ENCODE data around the gene NTNG1. TPM values are rescaled to one million over a fixed set of nuclear protein-coding genes. Genes with fewer than 3 reads are reported as not detected.

Gene NTNG1
- total and polyA plus RNA-seq, 2 of the 4 experiments (the other 2 are of a cell fraction): 1.2 to 2.3 TPM

GRCh38 chr1:107254306-107254705 is 113.5 kb downstream of the NTNG1 start:
- Histone ChIP-seq H2BK20ac (ENCODE audit: low read depth, low read length) (no peak overlapping the region), H3K4me2 (ENCODE audit: low read depth, low read length) (no peak overlapping the region), H3K79me1 (ENCODE audit: low read depth in 1 of 2, low read length in 2 of 2) (no peaks in the 10 kb centered on the region), H2BK120ac (ENCODE audit: low read depth, low read length) (no peak overlapping the region), H4K8ac (ENCODE audit: low read depth in 2 of 2, low read length in 2 of 2) (no peak overlapping the region), H3K4ac (ENCODE audit: low read depth, low read length) (no peak overlapping the region), H3K18ac (ENCODE audit: low read depth, low read length) (no peak overlapping the region), H3K4me1 (ENCODE audit: control insufficient read depth, insufficient read depth, low read length) (no peaks in the 10 kb centered on the region), H3K23ac (ENCODE audit: low read depth, low read length) (no peak overlapping the region), H2BK15ac (ENCODE audit: low read depth, low read length) (no peak overlapping the region), H3K9me1 (ENCODE audit: insufficient read depth, low read length) (no peaks in the 10 kb centered on the region), H3K9me3 (ENCODE audit: control insufficient read depth, insufficient read depth, low read length) (no peaks in the 10 kb centered on the region), H2AK5ac (ENCODE audit: low read depth, low read length) (no peak overlapping the region), H4K20me1 (ENCODE audit: insufficient read depth, low read length) (no peaks in the 10 kb centered on the region), H3K56ac (ENCODE audit: extremely low read depth, insufficient read depth, low read length) (no peak overlapping the region), H2BK5ac (ENCODE audit: low read depth, low read length, poor library complexity, severe bottlenecking) (no peak overlapping the region), H3K4me3 (ENCODE audit: insufficient read depth, low read depth, low read length) (no peak overlapping the region), H3K9ac (ENCODE audit: low read depth, low read length) (no peak overlapping the region), H4K5ac (ENCODE audit: low read depth, low read length) (no peak overlapping the region), H3K36me3 (ENCODE audit: control insufficient read depth, insufficient read depth, low read length) (no peaks in the 10 kb centered on the region), H3K27me3 (ENCODE audit: control insufficient read depth, insufficient read depth, low read length) (no peaks in the 10 kb centered on the region), H4K91ac (ENCODE audit: insufficient read depth, low read depth, low read length) (no peak overlapping the region), H3K27ac (ENCODE audit: insufficient read depth, low read length) (no peak overlapping the region), H2AK9ac (replicated peaks; ENCODE audit: low read depth, low read length, poor library complexity) (no peak overlapping the region), H2AFZ (replicated peaks; ENCODE audit: low read length, poor library complexity) (no peak overlapping the region), H3K14ac (replicated peaks; ENCODE audit: low read depth, low read length) (no peak overlapping the region)
- intact Hi-C loops (cut with micrococcal nuclease) (no loop called here), in situ Hi-C loops (cut with MboI; ENCODE audit: low sequenced_read_pairs) (no loop called here), dilution Hi-C loops (cut with HindIII; ENCODE audit: low sequenced_read_pairs, unreplicated experiment) (no loop called here)
- ATAC-seq (ENCODE audit: low read depth): no peak
- BruUV-seq (replicated peaks): no TSS peak
- no CpG with 5 or more reads among the region's 5 CpGs for WGBS, 2 experiments (ENCODE audit: extremely low coverage in 2 of 2, insufficient read length in 1 of 2)
- TF ChIP-seq MAZ (IDR thresholded peaks at IDR 0.05; ENCODE audit: borderline replicate concordance, low read depth, low read length) (no peak), RCOR1 (IDR thresholded peaks at IDR 0.05; ENCODE audit: insufficient replicate concordance, low read length) (no peak), MXI1 (IDR thresholded peaks at IDR 0.05; ENCODE audit: borderline replicate concordance, low read depth, low read length) (no peak), NFE2L2 (IDR thresholded peaks at IDR 0.05; ENCODE audit: low read depth, low read length) (no peak), CEBPB (IDR thresholded peaks at IDR 0.05; ENCODE audit: low read depth, low read length) (no peak), MAFK (IDR thresholded peaks at IDR 0.05; ENCODE audit: low read depth, low read length) (no peak), POLR2A (IDR thresholded peaks at IDR 0.05; ENCODE audit: low read depth, low read length) (no peak), RFX5 (IDR thresholded peaks at IDR 0.05; ENCODE audit: low read depth, low read length) (no peak)
- TF ChIP-seq, protein P1, sequence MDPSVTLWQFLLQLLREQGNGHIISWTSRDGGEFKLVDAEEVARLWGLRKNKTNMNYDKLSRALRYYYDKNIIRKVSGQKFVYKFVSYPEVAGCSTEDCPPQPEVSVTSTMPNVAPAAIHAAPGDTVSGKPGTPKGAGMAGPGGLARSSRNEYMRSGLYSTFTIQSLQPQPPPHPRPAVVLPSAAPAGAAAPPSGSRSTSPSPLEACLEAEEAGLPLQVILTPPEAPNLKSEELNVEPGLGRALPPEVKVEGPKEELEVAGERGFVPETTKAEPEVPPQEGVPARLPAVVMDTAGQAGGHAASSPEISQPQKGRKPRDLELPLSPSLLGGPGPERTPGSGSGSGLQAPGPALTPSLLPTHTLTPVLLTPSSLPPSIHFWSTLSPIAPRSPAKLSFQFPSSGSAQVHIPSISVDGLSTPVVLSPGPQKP (IDR thresholded peaks at IDR 0.05; ENCODE audit: borderline replicate concordance, low read depth, low read length): no peak
- no peak for DNase-seq
- CTCF ChIA-PET: no interaction called here
- POLR2A ChIA-PET (ENCODE audit: unreplicated experiment): no interaction called here

All from IMR-90 (cell line).